22Rv1 (cell line): Measurements from ENCODE around the gene IQGAP2.

Source experiments
- ZFX ChIP-seq: fragments of 450-650 bp; IDR thresholded peaks from 2 replicates; pipeline ENCODE4 v1.6.1; 2017; ENCODE audit warnings: antibody characterized with exemption, borderline replicate concordance
- TF ChIP-seq, protein P1 (sequence below): fragments of 450-650 bp; IDR thresholded peaks from 2 replicates; pipeline ENCODE4 v1.5.1; 2017; ENCODE audit warnings: mild to moderate bottlenecking

DNA sequence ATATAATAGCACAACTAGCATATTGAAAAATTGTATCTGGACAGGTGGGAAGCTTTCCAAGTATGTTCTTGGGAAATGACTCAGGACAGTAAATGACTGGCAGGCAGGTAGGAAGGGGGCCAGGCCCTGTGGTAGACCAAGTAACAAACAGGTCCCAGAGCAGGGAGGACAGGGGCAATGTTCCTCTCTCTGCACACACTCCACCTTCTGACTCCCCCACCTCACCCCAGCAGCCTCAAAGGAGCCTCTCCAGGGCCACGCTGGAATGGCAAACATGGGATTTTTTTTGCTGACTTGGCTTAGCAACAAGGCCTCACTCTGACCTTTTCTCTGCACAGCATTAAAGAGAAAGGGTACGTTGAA, 31.1 kb upstream of the IQGAP2 start:
- TF ChIP-seq, protein P1, sequence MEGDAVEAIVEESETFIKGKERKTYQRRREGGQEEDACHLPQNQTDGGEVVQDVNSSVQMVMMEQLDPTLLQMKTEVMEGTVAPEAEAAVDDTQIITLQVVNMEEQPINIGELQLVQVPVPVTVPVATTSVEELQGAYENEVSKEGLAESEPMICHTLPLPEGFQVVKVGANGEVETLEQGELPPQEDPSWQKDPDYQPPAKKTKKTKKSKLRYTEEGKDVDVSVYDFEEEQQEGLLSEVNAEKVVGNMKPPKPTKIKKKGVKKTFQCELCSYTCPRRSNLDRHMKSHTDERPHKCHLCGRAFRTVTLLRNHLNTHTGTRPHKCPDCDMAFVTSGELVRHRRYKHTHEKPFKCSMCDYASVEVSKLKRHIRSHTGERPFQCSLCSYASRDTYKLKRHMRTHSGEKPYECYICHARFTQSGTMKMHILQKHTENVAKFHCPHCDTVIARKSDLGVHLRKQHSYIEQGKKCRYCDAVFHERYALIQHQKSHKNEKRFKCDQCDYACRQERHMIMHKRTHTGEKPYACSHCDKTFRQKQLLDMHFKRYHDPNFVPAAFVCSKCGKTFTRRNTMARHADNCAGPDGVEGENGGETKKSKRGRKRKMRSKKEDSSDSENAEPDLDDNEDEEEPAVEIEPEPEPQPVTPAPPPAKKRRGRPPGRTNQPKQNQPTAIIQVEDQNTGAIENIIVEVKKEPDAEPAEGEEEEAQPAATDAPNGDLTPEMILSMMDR, result no peak
- no peak for TF ChIP-seq ZFX
